NCI-H1048 (cell line): ENCODE results near the gene CLEC17A.
"Not testable (repeated sequence)": the region's sequence is repeated elsewhere in the genome, so short reads cannot be mapped to it uniquely, and the experiment has no call there.

Source experiments
- DNase-seq: peaks from one replicate; lab custom pipeline; 2025; lab: John Stamatoyannopoulos, UW

CLEC17A gene, protein sequence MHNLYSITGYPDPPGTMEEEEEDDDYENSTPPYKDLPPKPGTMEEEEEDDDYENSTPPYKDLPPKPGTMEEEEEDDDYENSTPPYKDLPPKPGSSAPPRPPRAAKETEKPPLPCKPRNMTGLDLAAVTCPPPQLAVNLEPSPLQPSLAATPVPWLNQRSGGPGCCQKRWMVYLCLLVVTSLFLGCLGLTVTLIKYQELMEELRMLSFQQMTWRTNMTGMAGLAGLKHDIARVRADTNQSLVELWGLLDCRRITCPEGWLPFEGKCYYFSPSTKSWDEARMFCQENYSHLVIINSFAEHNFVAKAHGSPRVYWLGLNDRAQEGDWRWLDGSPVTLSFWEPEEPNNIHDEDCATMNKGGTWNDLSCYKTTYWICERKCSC

GRCh38 chr19:14582894-14583340, at the start of gene CLEC17A:
TSS of gene CLEC17A (plus strand) at chr19:14583084. CDS start at chr19:14583161, 77 bp downstream.
- DNase-seq = no peak

- DNase-seq = no peak
Observed at GRCh38 chr19:14533450-14533849, 49.4 kb upstream of the CLEC17A start.

DNA sequence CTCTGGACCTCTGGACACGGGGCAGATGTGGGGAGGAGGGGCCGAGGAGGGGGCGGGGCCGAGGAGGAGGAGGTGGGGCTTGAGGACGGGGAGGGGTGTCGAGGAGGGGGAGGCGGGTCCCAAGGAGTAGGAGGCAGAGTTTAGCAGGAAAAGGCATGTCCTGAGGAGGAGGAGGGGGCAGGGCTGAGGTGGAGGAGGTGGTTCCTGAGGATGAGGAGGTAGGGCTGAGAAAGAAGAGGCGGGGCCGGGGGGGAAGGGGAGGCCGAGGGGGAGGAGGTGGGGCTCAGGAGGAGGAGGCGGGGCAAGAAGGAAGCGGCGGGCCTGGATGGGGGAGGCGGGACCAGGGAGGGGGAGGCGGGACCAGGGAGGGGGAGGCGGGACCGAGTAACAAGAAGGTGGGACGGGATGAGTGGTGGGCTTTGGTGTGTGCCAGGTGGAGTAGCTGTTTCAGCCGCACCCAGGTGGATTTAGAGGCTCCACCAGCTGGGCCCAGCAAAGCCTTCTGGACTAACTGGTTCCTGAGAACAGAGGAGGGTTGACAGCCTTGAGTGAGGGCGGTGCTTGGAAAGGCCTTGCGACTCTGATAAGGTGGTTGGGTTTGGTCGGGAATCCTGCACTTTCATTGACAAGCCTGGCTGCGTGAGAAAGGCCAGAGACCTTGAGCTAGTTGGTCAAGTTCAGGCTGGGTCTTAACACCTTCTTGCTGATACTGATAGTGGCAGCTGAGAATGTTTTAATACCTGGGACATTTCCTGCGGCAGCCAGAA, 45.8 kb upstream of the CLEC17A start:
- DNase-seq = no peak

DNA sequence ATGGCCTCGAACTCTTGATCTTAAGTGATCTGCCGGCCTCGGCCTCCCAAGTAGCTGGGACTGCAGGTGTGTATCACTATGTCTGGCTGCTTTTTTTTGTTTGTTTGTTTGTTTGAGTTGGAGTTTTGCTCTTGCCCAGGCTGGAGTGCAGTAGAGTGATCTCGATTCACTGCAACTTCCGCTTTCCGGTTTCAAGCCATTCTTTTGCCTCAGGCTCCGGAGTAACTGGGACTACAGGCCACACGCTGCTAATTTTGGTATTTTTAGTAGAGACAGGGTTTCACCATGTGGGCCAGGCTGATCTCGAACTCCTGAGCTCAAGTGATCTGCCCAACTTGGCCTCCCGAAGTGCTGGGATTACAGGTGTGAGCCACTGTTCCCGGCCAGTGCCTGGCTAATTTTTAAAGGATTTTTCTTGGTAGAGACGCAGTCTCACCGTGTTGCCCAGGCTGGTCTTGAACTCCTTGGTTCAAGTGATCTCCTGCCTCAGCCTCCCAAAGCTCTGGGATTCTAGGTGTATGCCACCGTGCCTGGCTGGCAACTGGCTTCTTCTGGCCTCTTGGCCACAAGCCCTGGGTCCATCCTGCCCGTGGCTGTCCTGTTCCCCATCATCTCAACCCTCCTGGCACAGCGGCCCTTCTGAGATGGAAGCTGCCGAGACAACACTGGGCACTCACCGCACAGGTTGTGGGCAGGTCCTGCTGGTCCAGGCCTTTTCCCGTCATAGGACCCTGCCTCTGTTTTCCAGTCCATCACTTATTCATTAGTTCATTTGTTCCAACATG, 42.0 kb upstream of the CLEC17A start:
- DNase-seq = no peak

GRCh38 chr19:14541979-14542378, 40.9 kb upstream of the CLEC17A start:
- DNase-seq = not testable (repeated sequence)

DNA sequence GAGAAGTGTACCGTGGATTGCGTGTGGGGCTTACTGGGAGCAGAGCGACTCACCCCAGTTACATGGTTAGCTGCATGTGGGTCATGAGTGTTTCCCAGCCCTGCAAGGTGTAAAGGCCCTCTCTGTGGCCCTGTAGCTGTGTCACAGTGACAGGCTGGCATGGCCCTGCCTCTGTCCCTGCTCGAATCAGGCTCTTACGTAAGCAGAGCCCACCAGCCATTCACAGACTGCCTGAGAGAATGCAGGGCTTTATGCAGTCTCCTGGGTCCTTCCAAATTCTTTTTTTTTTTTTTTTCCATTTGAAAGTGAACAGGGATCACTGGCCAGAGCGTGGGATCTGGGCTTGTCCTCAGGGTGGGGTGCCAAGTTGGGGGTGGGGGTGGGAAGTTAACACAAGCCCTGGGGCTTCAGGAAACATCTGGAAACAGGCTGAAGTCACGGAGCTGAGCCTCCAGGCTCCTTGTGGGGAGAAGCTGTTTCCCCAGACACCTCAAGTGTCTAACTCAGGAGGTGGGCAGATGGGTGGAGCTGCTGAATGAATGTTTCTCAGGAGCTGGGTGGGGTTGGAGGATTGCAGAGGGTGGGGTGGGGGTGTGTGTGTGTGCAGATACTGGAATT, 40.1 kb upstream of the CLEC17A start:
- no peak for DNase-seq

GRCh38 chr19:14544047-14544446, 38.8 kb upstream of the CLEC17A start:
- DNase-seq = no peak

DNA sequence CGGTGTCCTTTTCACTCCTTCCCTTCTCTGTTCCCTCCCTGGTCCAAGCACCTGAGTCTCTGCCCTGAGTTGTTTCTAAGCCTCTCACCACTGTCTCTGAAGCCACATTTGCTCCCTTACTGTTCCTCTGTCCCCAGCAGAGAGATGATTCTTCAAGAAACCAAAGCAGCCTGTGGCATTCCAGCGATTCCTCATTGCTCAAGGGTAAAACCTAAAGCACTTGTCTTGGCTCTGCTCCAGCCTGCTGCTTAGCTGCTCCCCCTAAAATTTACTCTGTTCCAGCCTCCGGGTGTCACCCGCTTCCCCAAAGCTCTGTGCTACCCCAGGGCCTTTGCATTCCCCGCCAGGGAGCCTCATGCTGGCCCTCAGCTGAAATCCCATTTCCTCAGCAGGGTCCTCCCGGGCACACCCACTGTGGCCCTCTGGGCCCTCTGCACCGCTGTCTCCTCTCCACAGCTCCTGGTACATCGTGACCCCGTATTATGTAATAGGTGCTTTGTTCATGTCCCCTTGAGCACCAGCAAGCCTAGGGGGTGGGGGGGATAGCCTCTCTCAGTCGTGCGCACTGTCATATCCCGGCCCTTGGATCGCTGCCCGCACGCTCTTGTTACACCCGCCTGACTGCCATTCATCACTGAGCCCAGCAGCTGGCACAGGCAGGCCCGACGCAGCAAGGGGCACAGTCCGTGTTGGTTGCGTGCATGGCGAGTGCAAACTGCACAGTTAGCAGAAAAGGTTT, 37.7 kb upstream of the CLEC17A start:
- DNase-seq = no peak

DNA sequence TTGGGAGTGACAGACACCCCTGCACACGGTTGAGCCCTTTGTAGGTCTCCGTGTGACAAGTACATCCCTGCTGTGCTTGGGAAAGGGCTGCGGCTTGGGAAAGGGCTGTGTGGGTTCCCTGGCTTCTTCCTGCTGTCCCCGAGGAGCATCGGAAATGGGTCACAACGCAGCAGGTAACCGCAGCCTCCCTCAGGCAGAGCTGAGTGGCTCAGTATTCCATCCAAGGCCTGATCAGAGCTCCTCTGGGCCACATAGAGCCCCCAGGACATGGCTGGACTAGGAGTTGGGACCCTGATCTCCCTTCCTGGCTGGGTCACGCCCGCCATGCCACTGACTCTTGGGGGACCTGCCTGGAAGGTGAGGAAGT, 37.2 kb upstream of the CLEC17A start:
- no peak for DNase-seq

- no peak for DNase-seq
Observed at GRCh38 chr19:14550201-14550754, 32.6 kb upstream of the CLEC17A start.

DNA sequence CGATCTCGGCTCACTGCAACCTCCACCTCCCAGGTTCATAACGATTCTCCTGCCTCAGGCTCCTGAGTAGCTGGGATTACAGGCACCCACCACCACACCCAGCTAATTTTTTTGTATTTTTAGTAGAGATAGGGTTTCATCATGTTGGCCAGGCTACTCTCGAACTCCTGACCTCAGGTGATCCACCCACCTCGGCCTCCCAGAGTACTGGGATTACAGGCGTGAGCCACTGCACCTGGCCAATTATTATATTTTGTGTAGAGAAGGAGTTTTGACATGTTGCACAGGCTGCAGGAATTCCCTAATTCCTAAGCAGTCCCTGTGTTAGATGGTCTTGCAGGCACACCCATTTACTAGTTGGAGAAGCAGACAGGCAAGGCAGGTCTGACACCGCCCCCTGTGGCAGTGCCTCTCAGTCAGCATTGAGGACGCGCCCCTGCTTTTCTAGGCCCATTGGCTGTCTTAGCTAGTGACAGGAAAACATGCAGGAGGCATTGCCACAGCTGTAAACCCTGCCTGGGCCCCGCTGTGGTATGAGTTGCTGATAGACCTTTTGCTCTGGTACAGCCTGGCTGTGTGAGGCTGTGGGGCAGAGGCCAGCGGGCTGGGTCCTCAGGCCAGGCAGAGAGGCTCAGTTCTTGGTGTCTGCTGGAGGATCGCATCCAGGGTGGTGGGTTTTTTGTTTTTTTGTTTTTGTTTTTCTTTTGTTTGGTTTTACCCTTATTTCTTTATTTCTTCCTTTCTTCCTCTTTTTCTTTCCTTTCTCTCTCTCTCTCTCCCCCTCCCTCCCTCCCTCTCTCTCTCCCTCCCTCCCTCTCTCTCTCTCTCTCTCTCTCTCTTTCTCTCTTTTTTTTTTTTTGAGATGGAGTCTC, 31.5 kb upstream of the CLEC17A start:
- DNase-seq = not testable (repeated sequence)

DNA sequence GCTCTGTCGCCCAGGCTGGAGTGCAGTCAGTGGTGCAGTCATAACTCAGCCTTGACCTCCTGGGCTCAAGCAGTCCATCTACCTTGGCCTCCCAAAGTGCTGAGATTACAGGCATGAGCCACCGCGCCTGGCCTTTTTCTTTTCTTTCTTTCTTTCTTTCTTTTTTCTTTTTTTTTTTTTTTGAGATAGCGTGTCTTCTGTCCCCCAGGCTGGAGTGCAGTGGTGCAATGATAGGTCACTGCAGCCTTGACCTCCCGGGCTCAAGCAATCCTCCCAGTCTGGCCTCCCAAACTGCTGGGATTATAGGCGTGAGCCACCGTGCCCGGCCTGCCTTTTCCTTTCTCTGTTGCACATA, 30.9 kb upstream of the CLEC17A start:
- DNase-seq = not testable (repeated sequence)

DNA sequence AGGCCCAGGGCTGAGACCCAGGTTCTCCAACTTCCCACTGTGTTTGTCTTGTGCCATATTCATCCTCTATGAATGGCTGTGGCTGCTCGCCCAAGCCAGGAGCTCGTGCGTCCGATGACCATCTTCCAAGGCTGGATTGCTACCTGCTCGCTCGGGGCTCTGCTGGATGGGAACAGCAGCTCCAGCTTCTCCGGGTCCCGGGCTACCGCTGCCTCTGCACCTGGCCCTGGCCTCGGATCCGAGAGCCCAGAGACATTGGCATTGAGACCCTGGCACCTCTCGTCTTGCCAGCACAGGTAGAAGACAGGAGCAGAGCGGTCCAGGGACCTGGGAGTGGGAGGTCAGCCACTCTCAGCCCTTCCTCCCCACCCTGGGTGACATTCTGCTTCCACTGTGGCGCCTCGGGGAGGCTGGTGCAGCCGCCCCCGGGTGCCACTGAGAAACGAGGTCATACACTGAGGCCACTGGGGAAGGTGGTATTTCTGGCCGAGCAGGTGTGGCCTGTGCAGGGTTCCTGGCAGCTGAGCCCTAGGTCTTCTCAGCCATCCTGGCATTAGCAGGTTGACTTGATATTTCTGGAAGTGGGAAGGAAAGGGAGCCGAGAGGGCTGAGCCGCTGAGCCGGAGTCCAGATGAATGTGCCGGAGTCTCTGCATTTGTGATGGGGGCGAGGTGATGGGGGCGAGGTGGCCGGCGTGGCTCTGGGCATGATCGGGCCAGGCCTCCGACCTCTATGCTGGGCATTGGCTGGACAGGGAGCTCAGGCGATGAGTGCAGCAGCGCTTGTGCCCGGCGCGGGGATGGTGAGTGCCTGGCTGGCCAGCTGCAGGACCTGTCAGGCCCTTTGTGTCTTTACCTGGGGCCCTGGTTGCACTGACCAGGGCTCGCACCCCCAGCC, 29.6 kb upstream of the CLEC17A start:
- no peak for DNase-seq

GRCh38 chr19:14553939-14554243, 29.0 kb upstream of the CLEC17A start:
- no peak for DNase-seq

DNA sequence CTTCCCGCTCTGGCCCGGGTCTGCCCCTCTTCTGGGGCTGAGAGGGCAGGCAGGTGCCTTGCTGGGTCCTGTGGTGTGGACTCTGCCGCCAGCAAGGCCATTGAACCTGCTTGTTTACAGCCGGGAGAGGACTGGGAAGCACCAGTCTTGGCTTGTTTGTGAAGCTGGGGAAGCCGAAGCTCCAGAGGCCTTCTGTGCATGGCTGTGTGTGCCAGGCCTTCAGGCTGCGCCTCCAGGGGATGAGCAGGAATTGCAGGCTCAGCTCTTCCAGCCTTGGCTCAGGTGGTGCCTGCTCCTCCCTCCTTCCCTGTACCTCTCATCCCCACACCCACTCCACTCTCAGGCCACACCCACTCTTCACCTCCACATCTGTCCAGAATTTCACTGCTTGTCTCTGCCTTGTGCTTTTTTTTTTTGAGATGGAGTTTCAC, 28.5 kb upstream of the CLEC17A start:
- DNase-seq = no peak

DNA sequence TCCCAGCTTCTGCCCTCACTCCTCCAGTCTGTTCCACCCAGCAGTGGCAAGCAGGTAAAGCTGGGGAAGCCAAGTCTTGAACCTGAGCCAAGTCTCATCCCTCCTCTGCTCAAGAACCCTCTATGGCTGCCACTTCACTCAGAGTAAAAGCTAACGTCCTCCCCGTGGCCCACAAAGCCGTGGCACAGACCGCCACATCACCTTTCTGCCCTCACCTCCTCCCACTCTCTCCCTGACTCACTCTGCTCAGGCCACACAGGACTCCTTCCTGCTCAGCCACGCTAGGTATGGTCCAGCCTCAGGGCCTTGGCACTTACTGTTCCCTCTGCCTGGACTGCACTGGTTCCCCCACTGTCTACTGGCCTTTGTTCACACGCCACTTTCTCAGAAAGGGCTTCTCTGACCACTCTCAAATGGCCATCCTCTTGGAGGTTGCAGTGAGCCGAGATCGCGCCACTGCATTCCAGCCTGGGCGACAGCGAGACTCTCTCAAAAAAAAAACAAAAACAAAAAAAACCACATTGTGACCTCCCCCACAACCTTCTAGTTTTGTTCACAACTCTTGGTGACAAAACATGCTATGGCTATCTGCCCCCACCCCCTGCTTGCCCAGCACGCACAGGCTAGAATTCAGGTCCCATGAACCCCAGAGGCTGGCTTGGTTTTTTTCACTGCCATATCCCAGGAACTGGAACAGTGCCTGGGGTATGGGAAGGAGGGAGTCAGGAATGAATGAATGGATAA, 26.8 kb upstream of the CLEC17A start:
- no peak for DNase-seq

DNA sequence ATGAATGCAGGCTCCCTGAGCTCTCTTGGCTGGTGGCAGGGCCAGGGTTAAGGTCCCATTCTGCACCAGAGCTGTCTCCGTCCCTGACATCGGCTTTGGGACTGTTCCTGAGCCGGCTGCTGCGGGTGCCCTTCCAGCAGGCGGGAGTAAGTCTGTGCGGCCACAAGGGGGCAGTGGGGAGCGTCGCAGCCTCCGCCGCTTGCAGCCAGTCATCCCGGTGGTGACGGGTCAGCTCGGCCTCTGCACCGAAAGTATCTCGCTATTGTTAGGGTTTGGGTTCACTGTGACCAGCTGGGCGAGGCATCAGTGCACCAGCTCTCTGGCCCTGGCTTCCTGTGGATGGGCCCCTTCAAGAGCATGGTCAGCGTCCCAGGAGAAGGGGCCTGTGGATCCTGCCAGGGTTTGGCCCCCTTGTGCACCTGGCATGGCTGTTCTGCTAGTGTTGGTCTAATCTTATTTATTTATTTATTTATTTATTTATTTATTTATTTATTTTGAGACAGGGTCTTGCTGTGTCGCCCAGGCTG, 26.2 kb upstream of the CLEC17A start:
- peak; percentile 50 for DNase-seq

- no peak for DNase-seq
Observed at GRCh38 chr19:14558370-14559066, 24.4 kb upstream of the CLEC17A start.
